GM12865 (cell line): ENCODE data around the gene BYSL.
A peak's percentile ranks its signal among the peaks of the same experiment; 100 is the strongest.

ENCODE experiments used
- DNase-seq: peaks from one replicate; pipeline ENCODE4 v3.0.0; 2010; ENCODE audit warnings: low read depth
- H3K4me3 ChIP-seq: 2 replicates; pipeline ENCODE4 v1.5.1; 2011; ENCODE audit warnings: mild to moderate bottlenecking, low read depth, low read length, control low read depth
- CTCF ChIP-seq: IDR thresholded peaks from 2 replicates; pipeline ENCODE4 v1.5.1; 2011; ENCODE audit warnings: low read length, control low read depth, low read depth, inconsistent platforms; ENCODE audit not compliant: insufficient read depth; ENCODE audit errors: missing control alignments

Gene BYSL

GRCh38 chr6:41920921-41921711 is at the start of gene BYSL, which contains the start of gene MED20:
Gene BYSL, plus strand, starts transcription at chr6:41921499. Its CDS starts 64 bp downstream, at chr6:41921563.
Gene MED20, minus strand, starts transcription at chr6:41921139. Its CDS starts 121 bp downstream, at chr6:41921018.
- peak; percentile 94 for TF ChIP-seq CTCF
- peak within 1 kb of the TSS; percentile 89 for H3K4me3 ChIP-seq
- DNase-seq: peak; percentile 97

- no peak for TF ChIP-seq CTCF
- DNase-seq: no peak
- no peak overlapping the region for H3K4me3 ChIP-seq
These were observed 49.6 kb upstream of the BYSL start for GRCh38 chr6:41871691-41872090.

DNA sequence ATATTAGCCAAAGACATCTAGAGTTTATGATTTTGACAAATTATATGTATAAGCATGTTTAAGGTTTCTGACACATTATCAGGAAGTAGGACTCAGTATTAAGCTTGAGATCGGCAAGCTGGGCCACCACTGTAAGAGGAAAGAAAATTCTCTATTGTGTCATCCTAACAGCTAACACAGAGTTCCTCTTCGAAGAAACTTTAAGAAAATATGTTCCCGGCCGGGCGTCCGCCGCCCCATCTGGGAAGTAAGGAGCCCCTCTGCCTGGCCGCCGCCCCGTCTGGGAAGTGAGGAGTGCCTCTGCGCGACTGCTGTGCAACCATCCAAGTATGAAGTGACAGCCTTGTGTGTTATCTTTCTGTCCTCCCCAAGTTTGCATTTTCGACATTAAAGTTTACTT is 49.2 kb upstream of the BYSL start:
- H3K4me3 ChIP-seq: no peak overlapping the region
- no peak for DNase-seq
- no peak for TF ChIP-seq CTCF

DNA sequence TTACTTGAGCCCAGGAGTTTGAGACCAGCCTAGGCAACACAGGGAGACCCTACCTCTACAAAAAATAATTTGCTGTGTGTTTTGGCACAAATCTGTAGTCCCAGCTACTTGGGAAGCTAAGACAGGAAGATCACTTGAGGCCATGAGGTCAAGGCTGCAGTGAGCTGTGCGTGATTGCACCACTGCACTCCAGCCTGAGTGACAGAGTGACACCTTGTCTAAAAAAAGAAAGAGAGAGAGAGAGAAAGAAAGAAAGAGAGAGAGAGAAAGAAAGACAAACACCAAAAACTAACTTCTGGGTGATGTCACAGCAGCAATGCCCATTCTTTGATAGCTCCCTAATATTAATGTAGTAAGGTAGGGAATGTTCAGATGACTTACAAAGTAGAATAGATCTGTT is 46.6 kb upstream of the BYSL start:
- H3K4me3 ChIP-seq: no peak overlapping the region
- no peak for TF ChIP-seq CTCF
- no peak for DNase-seq

- DNase-seq: no peak
- no peak for TF ChIP-seq CTCF
- H3K4me3 ChIP-seq: no peak overlapping the region
These were observed 44.1 kb upstream of the BYSL start for GRCh38 chr6:41877051-41877680.

DNA sequence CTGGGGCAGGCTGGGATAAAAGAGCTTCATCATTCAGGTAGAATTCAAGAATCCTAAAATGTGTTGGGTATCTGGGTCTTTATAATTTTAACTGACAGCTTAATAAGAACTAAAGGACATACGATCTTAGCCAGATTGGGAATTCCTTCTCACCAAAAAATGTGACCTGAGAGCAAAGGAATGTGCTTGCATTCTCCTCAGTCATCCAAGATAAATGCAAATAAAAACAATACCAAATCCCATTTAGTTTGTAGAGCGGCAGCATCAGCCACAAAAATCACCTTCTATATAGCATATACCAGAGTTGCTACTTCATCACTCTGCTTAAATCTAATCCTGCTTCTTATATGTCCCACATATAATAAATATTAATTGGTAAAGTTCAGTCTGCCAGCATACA is 43.1 kb upstream of the BYSL start:
- no peak for DNase-seq
- TF ChIP-seq CTCF: no peak

More for the DNA sequence above, 43.1 kb upstream of the BYSL start:
- H3K4me3 ChIP-seq: no peak overlapping the region
